ENCODE results near the gene EFCAB14. TPM values are rescaled to one million over a fixed set of nuclear protein-coding genes. Genes with fewer than 3 reads are reported as not detected.

The EFCAB14 gene
- total and polyA plus RNA-seq, 9 of the 15 experiments (the other 6 are each of a cell fraction or from before 2014, with no cell fraction given): 7.3 to 49.0 (median 37.3) TPM

DNA sequence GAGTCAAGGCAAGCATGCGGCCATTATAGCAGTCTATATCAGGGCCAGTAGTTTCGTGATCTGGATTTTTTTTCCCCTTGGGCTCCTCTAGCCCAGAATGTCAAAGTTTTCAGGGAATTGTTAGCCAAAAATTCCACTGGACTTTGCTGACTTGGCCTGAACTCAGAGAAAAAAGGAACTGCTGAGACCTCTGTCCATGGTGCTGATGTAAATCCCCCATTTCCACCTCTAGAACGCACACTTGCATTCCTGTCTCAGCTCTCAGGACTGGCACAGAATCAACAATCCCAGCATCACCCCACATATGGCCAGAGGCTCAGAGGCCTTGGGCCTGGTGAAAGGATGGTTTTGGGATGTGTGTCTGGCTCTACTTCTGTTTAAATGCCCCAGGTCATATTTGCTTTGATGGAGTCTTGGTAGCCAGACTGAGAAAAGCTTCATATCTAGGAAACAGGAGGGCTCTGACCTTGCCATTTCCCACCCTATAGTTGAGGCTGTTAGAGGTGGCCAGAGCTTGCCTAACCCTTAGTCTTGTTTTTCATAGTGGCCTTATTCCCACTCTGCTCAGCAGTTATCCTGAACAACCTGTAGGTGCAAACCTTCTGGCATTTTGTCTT lies 16.9 kb upstream of the EFCAB14 start (continued):
- TF ChIP-seq, protein P1, sequence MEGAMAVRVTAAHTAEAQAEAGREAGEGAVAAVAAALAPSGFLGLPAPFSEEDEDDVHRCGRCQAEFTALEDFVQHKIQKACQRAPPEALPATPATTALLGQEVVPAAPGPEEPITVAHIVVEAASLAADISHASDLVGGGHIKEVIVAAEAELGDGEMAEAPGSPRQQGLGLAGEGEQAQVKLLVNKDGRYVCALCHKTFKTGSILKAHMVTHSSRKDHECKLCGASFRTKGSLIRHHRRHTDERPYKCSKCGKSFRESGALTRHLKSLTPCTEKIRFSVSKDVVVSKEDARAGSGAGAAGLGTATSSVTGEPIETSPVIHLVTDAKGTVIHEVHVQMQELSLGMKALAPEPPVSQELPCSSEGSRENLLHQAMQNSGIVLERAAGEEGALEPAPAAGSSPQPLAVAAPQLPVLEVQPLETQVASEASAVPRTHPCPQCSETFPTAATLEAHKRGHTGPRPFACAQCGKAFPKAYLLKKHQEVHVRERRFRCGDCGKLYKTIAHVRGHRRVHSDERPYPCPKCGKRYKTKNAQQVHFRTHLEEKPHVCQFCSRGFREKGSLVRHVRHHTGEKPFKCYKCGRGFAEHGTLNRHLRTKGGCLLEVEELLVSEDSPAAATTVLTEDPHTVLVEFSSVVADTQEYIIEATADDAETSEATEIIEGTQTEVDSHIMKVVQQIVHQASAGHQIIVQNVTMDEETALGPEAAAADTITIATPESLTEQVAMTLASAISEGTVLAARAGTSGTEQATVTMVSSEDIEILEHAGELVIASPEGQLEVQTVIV (CRISPR knock-in tag; IDR thresholded peaks at IDR 0.05; ENCODE audit: borderline replicate concordance): no peak
- 0 out of 2 replicates have a peak, but pooled peaks have one; percentile 18 for TF ChIP-seq ZNF232 (CRISPR knock-in tag; IDR thresholded peaks at IDR 0.05)
- no peak for TF ChIP-seq BHLHE40 (IDR thresholded peaks at IDR 0.05; ENCODE audit: low read length)
- TF ChIP-seq, protein P2, sequence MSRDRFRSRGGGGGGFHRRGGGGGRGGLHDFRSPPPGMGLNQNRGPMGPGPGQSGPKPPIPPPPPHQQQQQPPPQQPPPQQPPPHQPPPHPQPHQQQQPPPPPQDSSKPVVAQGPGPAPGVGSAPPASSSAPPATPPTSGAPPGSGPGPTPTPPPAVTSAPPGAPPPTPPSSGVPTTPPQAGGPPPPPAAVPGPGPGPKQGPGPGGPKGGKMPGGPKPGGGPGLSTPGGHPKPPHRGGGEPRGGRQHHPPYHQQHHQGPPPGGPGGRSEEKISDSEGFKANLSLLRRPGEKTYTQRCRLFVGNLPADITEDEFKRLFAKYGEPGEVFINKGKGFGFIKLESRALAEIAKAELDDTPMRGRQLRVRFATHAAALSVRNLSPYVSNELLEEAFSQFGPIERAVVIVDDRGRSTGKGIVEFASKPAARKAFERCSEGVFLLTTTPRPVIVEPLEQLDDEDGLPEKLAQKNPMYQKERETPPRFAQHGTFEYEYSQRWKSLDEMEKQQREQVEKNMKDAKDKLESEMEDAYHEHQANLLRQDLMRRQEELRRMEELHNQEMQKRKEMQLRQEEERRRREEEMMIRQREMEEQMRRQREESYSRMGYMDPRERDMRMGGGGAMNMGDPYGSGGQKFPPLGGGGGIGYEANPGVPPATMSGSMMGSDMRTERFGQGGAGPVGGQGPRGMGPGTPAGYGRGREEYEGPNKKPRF (IDR thresholded peaks at IDR 0.05; ENCODE audit: low read depth, low read length): no peak
- peak; percentile 39; the same call in 1 of the 2 replicates for TF ChIP-seq TFAP4 (CRISPR knock-in tag; IDR thresholded peaks at IDR 0.05; ENCODE audit: borderline replicate concordance)
- no peak for TF ChIP-seq CHD4 (IDR thresholded peaks at IDR 0.05; ENCODE audit: insufficient read depth, insufficient replicate concordance, low read depth, low read length, poor library complexity, severe bottlenecking)
- TF ChIP-seq TCF3 (CRISPR knock-in tag; IDR thresholded peaks at IDR 0.05): no peak
- no peak for TF ChIP-seq WHSC1 (IDR thresholded peaks at IDR 0.05; ENCODE audit: low read length)
- TF ChIP-seq XRCC5 (IDR thresholded peaks at IDR 0.05; ENCODE audit: low read depth, low read length): 0 out of 2 replicates have a peak, but pooled peaks have one; percentile 41
- TF ChIP-seq ZNF316 (IDR thresholded peaks at IDR 0.05): peak; percentile 46; the same call in 1 of the 2 replicates
- no peak for TF ChIP-seq KLF10 (CRISPR knock-in tag; IDR thresholded peaks at IDR 0.05)
- TF ChIP-seq ZNF24 (IDR thresholded peaks at IDR 0.05): no peak; the same call in 1 of the 2 replicates
- TF ChIP-seq ETV6 (IDR thresholded peaks at IDR 0.05; ENCODE audit: borderline replicate concordance in 1 of 2, low read depth in 2 of 2, low read length in 1 of 2): no peak
- TF ChIP-seq ETV6 (CRISPR knock-in tag; IDR thresholded peaks at IDR 0.05; ENCODE audit: borderline replicate concordance): no peak
- no peak for TF ChIP-seq ZNF280A (IDR thresholded peaks at IDR 0.05; ENCODE audit: low read depth, partially characterized antibody)
- 0 out of 4 replicates have a peak, but pooled peaks of 1 of the 2 experiments have one; percentile 28 for TF ChIP-seq SIN3A (IDR thresholded peaks at IDR 0.05; ENCODE audit: borderline replicate concordance in 2 of 2, control insufficient read depth in 1 of 2, low read depth in 2 of 2, low read length in 2 of 2)
- TF ChIP-seq BCOR (IDR thresholded peaks at IDR 0.05): no peak
- TF ChIP-seq TAF15 (IDR thresholded peaks at IDR 0.05; ENCODE audit: low read depth, low read length): no peak
- TF ChIP-seq GATAD2B (IDR thresholded peaks at IDR 0.05; ENCODE audit: borderline replicate concordance): no peak
- TF ChIP-seq KDM1A (IDR thresholded peaks at IDR 0.05): no peak
- TF ChIP-seq TFAM (CRISPR knock-in tag; conservative IDR thresholded peaks at IDR 0.05): no peak
- TF ChIP-seq ESRRA (IDR thresholded peaks at IDR 0.05; ENCODE audit: borderline replicate concordance, low read depth): no peak

All from K562 (cell line).